Activated gamma-delta T cell treated with Interleukin-2 at 50 U/mL for 16 hours (primary cell): ENCODE data around the gene PTPRN2.
"Not testable (repeated sequence)": the region's sequence is repeated elsewhere in the genome, so short reads cannot be mapped to it uniquely, and the experiment has no call there.

Experiments
- DNase-seq: peaks from one replicate; pipeline ENCODE4 v3.0.0-alpha.2; 2020

PTPRN2 gene

DNA sequence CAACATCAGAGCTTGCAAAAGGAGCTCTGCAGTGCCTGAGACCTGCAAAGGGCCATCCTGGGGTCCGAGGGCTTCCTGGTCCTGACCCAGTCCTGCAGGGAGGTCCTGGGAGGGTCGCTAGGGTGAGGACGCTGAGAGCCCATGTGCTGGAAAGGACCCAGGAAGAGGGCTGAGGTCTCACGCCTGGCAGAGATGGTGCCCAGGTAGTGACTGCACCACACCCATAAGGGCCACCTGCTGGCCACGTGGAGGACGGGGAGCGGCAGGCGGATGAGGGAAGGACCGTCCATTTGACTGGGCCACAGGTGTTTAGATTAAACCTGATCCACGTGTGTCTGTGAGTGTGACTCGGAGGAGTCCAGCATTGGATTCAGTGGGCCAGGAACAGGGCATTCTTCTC lies 858.1 kb downstream of the PTPRN2 start:
- no peak for DNase-seq

DNA sequence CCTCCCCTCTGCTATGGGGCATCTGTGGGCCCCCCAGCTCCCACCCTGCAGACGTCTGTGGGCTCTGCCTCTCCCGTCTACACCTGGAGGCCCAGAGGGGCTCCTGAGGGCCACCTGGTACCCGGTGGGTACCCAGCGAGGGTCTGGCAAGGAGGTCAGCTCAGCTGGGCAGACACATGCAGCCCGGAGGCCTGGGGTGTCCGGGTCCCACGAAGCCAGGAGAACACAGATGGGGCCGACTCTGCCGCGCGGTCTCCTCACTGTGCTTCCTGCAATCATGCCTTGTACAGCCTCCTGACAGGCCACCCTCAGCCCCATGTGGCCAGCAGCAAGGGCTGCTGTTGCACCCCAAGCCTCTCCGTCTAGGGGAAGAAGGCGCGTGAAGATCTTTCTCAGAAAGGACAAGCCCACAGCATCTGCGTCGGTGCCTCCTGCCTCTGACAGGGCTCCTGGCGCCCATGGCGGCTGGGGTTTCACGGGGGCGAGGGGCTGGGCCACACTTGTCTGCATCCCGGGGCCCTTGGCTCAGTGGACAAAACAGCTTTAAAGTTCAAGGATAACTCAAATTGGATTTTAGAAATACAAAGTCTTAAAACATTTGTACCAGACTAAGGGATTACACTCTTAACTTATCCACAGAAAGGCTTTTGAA lies 859.5 kb downstream of the PTPRN2 start:
- DNase-seq, result no peak

DNA sequence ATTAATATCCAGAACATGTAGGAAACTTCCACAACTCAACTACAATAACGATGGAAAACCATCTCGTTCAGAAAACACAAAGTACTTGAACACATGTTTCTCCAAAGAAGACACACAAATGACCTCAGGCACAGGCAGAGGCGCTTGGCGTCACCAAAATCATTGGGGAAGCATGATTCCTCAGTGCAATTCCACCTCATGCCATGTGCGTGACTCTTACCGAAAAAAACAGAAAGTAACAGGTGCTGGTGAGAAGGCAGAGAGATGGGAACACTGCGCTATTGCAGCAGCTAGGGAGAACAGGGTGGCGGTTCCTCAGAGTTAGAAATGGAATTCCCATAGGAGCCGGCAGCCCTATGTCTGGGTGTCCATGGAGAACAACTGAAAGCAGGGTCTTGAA lies 860.9 kb downstream of the PTPRN2 start:
- no peak for DNase-seq

DNA sequence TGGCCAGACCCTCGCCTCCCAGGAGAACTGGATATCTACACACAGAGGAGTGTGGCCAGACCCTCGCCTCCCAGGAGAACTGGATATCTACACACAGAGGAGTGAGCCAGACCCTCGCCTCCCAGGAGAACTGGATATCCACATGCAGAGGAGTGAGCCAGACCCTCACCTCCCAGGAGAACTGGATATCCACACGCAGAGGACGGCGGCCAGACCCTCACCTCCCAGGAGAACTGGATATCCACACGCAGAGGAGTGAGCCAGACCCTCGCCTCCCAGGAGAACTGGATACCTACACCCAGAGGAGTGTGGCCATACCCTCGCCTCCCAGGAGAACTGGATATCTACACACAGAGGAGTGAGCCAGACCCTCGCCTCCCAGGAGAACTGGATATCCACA lies 862.3 kb downstream of the PTPRN2 start:
- not testable (repeated sequence) for DNase-seq

DNA sequence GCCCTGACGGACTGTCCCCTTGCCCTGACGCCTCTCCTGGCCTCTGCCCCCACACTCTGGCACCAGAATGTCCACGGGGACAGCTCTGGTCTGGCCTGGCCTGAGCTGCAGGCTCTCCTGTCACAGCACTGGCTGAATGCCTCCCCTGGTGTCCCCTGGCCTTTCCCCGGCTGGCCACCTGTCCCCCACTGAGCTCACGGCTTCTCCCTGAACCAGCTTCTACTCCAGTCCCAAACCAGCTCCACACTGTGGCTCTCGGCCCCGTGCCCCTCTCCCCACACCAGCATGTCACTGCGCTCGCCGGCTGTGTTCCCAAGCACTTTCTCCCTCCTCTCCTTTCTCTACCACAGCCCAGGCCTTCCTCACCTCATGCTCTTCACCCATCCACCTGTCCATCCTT lies 864.4 kb downstream of the PTPRN2 start:
- DNase-seq, result no peak

DNA sequence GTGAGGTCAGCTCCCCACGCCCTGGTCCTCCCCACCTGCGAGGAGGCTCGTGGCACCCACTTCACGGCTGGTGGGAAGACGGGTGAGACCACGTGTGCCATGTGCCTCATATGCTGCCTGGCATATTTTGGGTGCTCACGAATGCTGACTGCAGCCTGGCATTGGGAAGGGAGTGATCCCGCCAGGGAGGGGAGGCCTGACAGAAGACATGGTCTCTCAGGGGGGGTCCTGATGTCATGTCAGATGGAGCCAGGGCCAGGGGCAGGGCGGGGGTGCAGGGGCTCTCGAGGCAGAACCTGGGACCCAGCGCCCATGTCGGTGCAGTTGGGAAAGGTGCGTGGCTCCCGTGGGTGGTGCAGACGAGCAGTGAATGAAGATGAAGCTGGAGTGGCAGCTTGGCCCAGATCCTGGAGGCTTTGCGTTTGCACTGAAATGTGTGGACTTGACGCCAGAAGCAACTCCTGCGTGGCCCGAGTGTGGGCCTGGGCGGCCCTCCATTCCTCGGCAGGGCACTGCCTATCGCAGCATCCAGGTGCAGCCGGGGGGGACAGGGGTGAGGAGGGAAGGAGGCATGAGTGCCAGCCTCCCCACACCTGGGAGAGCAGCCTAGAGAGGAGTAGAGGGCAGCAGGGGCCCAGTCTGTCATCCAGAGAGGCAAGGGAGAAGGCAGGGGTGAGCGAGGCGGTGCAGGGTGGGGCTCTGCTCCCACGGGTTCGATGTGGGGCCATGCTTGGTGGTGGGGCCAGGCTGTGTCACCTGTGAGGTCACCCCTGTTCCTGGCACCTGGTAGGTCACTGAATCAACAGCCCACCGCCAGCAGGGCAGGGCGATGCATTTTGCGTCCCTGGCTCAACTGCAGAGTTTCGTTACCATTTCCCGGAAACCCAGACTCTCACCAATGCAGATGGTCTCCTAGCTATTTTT lies 865.2 kb downstream of the PTPRN2 start:
- DNase-seq, result no peak

DNA sequence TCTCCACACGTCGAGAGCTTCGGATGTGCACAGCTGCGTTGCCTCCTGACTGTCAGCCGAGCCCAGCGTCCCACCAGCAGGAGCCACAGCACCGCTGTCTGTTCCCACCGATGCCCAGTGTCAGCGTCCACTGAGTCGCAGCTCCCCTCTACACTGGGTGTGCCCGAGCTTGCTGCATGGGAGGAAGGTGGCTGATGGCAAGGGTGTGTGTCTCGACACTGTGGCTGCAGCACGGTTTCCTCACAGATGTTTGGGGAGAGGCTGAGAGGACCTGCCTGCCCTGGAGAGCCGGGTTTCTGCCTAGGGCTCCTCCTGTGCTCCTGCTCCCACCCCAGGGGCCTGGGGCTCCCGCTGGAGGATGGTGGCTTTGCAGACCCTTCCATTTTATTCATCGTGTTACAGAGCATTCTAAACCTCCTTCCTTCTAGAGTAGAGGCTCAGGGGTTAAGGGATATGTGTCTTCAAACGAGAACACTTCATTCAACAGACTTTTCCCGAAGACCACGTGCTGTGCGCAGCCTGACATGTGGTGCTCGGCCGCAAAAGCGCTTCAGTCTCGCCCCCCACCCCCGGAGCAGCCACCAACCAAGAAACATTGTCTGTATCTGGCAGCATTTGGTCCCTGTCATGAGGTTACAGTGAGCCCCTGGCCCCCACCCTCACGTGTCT lies 866.0 kb downstream of the PTPRN2 start:
- no peak for DNase-seq

DNA sequence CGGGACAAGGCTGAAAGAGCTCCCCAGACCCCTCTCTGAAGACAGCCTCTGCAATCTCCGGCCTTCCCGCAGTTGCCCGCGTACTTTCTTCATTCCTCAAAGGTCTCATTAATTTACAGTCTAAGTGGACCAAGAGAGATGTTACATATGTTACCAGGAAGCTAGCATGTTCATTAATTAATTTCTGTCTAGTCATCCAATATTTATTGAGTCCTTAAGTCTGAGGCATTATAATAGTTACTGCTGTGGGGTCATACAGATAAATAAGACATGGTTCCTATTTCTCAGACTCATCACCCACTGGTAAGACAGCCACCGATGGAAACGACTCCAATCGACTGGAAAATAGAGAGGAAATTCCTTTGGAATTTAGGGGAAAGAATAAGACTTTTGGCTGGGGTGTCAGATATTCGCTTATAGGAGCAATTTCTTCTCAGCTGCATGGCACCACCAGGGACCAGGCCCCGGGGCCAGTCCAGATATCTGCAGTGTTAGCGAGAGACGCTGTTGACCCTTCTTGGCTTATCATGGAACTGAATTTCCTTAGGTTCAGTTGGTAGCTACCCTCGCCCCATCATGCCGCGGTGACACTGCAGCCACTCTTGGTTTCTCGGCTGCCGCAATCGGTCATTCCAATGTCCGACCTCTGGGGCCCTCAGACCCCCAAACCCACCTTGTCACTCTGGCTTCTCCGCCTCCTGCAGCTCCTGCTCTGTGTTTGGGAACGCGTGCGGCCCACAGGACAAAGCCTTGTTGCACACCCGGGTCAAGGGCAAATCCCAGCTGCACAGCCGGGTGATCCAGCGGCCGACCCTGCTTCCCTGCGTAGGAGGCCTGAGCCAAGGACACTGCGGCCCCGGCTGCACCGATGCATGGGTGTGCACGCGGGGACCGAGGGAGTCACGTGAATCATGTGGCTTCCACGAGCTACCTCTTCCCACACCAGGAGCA lies 867.6 kb downstream of the PTPRN2 start:
- no peak for DNase-seq

DNA sequence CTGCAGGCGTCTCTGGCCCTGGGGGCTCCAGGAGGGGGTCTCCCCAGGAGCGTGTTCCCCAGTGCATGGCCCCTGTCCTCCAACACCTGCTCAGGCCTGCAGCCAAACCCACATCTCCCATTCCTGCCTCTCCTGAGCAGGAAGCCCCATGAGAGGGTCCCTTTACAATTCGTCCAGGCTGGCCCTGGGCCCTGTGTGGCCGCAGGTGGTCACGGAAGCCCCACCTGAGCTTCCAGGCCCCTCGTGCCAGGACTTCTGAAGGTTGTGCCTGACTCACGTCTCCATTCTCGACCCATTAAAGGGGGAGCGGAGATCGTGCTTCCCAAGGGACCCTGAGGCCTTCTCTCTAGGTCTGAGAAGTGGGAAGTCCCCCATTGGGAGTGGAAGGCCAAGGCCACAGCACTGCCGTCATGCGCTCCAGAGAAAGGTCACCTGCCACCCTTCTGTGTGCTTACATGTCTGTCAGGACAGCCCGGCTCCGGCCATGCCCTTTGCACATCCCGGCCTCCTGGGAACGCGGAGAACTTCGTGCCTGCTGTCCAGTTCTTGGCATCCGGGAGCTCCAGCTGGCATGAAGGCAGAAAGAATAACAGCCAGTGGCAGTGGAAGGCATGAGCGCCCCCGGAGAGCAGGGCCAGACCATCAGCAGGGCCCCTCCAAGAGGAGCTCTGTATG lies 868.5 kb downstream of the PTPRN2 start:
- no peak for DNase-seq

DNA sequence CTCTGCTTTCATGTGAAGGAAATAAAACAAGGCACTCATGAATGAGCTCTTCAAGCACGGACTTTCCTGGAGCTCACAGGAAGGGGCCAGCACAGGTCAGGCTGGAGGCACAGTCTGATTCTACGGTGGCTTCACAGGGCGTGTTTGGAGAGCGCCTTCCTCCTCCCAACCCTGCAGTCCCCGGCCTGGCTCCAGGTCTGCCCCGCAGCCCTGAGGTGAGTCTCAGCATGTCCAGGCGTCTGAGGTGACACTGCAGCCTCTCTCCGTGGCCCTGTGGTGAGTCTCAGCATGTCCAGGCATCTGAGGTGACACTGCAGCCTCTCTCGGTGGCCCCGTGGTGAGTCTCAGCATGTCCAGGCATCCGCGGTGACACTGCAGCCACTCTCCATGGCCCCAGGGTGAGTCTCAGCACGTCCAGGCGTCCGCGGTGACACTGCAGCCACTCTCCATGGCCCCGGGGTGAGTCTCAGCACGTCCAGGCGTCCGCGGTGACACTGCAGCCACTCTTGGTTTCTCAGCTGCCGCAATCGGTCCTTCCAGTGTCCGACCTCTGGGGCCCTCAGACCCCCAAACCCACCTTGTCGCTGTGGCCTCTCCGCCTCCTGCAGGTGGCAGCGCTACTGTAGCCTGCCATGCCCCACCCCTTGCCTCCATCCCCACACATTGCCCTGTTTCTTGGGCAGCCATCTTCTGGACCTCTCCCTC lies 869.2 kb downstream of the PTPRN2 start:
- DNase-seq, result no peak

DNA sequence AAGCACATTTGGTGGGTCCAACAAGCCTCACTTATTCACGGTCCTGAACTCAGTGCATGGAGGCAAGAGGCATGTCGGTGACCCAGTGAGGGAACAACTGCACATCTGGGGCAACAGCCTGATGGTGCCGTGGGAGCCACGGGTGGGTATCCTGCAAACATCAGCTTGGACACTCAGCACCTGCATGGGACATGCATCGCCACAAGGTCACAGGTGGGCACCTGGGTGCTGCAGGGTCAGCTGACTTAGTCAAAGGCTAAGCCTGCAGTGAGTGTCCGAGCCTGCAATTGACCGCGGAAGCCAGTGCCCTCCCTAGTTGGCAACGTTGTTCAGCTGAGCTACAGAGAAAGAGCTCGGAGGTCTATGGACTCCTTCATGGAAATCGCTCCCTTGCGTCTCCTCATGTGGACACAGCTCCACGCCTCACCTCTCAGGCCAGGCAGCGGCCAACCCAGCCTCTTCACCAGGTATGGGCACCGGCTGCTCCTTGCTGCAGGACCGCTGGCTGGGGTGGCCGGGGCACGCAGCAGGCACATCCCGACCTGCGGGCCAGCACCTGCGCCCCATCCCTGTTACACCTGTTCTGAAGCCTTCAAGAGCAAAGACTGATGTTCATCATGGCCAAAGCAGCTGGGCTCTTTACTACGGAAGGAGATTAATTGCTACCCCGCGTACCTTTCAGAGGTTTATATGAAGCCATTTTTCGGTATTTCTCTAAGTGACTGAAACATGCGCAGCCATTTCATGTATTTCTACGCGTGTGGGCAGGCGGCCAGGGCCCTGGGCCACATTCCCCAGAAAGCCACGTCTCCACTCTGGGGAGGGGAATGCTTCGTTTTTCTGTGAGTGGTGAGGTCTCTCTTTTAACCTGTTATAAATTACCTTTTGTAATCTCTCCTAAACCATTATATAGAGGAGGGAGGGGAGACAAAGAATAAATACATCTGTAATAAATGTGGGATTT lies 870.1 kb downstream of the PTPRN2 start:
- DNase-seq, result no peak

DNA sequence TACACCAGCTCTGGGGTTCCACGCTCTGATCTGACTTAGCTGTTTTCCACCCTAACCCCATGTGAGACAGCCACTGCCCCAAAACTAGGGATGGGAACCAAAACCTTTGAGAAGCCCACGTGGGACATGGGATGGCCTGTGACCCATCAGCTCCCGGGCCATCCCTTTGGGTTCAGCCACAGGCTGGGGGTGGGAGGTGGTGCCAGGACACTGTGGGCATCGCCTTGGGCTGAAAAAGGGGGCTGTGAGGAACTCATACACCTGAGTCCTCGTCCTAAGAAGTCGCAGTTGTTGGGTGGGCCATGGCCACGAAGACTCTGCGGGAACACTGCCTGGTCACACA lies 871.7 kb downstream of the PTPRN2 start:
- no peak for DNase-seq

DNA sequence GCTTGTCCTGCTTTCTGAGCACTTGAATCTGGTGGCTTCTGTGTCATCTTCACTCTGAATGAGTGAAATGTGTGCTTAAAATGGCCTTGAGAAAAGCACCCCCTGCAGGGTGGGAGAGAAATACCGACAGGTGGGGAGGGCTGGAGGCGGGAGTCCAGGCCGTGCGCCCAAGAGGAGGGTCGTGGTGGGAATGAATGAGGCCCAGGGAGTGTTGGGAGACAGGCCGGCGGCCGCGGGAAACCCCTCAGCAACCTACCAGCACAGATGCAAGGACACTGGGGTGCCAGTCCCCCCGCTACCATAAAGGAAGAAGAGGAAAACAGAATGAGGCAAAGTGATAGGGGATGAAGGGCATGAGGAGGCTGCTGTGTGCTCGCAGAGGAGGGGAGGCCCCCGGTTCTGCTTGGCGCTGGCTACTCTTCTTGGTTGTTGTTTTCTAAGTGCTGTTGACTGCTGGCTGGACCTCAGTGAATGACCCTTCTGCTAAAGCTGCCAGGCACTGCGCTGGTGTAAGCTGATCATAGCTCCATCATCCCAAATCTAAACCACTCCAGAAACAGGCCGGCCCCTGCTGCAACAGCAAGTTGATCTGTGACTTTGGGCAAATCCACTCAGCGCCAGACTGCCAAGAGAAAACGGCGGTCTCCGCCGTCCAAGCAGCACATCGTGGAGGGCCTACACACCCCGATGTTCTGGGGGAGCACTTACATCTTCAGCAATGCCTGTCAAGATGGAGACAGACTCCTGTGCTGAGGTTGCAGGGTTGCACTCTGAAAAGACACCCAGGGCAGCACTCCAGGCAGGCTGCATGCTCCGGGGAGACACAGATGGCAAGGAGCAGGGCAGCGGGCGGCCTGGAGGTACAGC lies 872.3 kb downstream of the PTPRN2 start:
- DNase-seq, result no peak

DNA sequence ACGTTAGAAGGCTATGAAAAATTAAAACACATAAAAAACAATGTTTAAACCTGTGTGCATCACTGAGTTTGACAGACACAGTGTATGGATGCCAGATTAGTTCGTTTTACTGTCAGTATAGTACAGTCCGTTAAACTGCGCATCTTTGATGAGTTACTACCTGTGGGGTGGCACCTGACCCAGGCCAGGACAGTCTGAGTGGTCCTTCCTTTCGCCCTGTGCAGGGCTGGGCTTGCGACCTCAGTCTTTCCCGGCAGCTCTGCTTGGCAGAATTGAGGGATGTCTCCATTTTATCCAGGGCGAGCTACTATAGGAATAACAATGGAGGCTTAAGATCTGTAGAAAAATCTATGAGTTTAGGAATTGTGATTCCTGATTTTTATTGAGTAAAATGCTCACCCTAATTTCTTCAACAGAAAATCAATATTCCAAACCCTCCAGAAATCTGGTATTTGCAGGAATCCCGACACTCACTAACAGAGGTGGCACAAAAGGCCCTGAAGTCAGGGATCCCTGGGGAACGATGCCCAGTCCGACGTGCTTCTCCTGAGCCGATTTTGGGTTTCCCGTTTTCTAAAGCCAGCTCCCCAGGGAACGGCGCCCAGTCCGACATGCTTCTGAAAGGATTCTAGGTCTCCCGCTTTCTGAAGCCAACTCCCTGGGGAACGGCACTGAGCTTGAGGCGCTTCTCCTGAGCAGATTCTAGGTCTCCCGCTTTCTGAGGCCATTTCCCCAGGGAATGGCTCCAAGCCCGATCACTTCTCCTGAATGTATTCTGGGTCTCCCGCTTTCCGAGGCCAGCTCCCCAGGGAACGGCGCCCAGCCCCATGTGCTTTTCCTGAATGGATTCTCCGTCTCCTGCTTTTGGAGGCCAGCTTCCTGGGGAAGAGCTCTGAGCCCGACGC lies 873.2 kb downstream of the PTPRN2 start:
- DNase-seq, result no peak

DNA sequence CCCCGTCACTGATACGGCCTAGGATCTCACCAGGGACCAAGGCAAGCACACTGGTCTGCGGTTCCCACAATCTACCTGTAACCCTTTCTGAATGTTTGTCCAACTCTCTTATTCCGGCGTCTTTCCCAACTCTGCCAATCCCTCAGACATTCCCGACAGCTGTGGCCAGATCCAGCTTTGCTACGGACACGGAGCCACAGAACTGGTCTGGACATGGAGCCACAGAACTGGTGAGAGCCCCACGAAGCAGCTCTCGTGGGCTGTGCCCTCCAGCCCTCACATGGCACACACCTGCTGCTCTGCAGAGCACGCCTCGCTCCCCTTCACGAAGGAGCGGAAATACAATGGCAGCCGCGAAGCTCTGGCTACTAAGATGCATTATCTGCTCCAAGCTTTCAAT lies 874.0 kb downstream of the PTPRN2 start:
- no peak for DNase-seq

DNA sequence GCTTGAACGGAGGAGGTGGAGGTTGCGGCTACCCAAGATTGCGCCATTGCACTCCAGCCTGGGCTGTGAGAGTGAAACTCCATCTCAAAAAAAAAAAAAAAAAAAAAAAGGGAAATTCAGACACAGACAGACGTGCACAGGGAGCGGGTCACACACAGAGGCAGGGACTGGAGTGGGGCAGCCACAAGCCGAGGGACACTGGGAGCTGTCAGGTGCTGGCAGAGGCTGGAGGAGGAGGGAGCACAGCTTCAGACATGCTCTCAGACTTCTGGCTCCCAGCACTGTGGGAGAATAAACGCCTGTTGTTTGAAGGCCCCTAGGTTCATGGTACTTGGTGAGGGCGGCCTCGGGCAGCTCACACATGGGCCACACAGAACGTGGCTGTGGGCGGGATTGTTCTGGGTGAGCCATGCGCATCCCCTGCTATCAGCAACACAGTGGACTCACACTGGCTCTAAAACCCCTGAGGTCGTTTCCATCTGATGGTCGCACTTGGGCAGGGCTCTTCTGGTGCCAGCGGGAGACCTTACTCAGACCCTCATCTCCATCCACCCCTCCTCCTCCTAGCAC lies 874.9 kb downstream of the PTPRN2 start:
- no peak for DNase-seq

DNA sequence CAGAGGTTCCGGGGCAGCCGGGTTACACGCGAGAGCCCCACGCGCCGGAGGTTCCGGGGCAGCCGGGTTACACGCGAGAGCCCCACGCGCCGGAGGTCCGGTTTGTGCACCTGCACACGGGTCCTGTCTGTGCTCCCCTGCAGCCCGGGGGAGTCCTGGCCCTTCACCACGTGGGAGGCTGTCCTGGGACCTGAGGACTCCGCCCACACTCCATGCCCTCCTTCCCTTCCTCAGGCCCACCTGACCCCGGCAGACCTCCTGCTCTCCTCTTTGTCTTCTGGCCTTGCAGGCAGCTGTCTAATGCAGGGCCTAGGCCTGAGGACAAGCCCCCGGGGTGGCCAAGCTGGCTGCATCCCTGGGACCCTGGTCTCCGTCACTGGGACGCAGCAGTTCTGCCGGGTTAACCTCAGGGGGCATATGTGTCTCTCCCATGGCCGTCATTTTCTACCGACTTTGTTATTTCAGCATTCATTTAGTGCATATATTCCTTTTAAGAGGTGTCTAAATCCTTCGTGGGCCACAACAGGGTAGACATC lies 876.2 kb downstream of the PTPRN2 start:
- DNase-seq, result no peak

DNA sequence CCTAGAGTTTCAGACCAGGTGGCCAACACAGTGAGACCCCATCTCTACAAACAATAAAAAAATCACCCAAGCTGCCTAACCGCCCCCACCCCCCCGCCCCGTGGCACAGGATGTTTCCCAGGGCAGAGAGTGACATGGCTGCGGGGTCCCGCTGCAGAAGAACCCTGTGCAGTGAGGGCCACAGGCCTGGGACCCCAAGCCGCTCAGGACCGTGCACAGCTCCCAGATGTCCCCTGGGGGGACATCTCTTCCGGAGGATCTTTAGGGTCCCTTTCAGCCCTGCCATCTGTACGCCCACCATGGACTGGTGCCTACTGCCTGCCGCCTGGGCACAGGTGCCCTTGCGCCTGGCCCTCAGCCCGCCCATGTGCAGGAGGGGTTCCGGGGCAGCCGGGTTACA lies 877.2 kb downstream of the PTPRN2 start:
- DNase-seq, result no peak
